Diencephalon (tissue), 1 donor: ENCODE results near the gene ACTR1B. TPM values are rescaled to one million over a fixed set of nuclear protein-coding genes. Genes with fewer than 3 reads are reported as not detected.

ENCODE experiments used
- small RNA-seq: library from RNA; depleted of rRNA; stranded (forward); fragments of <200 nt; gene quantifications from one replicate; pipeline ENCODE3, GENCODE V24; 2014
- total RNA-seq: library from RNA; depleted of rRNA; stranded (reverse); fragments of >200 nt; gene quantifications from one replicate; pipeline ENCODE4 v1.2.3, GENCODE V29; 2014

ACTR1B gene
- total RNA-seq = 32.8 TPM

DNA sequence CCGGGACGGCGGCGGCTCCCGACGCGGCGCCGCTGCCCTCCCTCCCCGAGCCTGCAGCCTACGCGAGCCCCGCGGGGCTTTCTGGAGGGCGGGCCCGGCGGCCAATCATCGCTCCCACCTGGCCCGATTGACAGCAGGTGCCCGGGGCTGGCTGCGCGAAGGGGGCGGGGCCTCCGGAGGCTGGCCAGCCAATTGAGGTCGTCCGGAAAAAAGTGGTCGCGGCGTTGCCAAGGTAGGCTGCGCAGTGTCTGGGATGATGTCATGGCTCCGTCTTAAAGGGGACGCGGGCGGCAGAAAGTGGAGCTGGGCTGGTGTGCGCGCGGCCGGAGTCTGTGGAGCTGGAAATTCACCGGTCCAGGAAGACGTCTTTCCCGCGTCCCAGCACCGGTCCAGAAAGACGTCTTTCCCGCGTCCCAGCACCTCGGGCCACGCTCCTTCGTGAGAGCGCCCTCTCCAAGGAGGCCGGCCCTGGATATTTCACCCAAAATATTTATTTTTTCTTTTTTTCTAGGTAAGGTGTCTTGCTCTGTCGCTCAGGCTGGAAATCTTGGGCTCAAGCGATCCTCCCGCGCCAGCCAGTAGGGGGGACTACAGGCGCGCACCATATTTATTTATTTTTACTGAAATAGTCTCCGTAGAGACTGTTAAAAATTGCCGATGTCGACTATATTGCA, at the start of gene ACTR1B:
ACTR1B (minus strand) TSS at position 83 of the 674 bp plus-strand sequence. CDS start 154 bp downstream, outside the sequence.

DNA sequence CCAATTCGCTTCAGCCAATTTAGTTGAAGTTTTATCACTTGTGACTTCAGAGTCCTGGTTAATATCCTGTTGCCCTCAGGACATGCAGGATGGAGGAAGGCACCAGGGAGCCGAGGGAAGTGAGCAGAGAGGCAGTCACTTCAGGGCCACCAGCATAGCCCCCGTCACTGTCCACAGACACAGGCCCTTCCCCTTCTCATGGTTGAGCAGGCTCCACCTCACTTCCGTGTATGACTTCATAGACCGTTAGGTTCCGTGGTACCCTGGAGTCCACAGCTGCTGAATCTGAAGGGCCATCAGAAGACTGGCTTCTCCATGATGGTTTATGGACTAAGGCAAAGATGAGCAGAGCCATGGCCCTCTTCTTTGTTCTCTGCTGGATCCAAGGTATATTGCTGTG, 5.6 kb upstream of the ACTR1B start, which contains the start of gene C2orf92:
C2orf92 (plus strand) TSS at position 266 of the 400 bp plus-strand sequence; CDS start at position 342, 76 bp downstream.

GRCh38 chr2:97645695-97646629, 17.9 kb downstream of the ACTR1B start, which contains the start of gene COX5B:
TSS of gene COX5B (plus strand) at chr2:97646062. CDS start at chr2:97646087, 25 bp downstream.

Small RNA genes lying within 50 kb of the gene (small RNA-seq; reads per million reads assigned to genes)
- gene RNU4-8P = 0.15 reads per million

Other genes with a start within 250 kb of the ACTR1B start
- 297 TPM for gene ANKRD36B, start 74.2 kb downstream of the ACTR1B start, total RNA-seq
- gene COX5B, start 18.0 kb downstream of the ACTR1B start, total RNA-seq = 303 TPM
- 8.1 TPM for gene C2orf92, start 5.7 kb upstream of the ACTR1B start, total RNA-seq
- gene ZAP70, start 49.5 kb upstream of the ACTR1B start, total RNA-seq = 1.4 TPM